GM23338 (cell line): ENCODE measurements around the gene SLITRK2. TPM values are rescaled to one million over a fixed set of nuclear protein-coding genes. Genes with fewer than 3 reads are reported as not detected.

Experiments
- ATAC-seq: fragments of 200-7000 bp; cut with Tn5 transposase; 3 replicates; pipeline ENCODE4 v1.9.1; 2020
- DNase-seq: peaks from one replicate; pipeline ENCODE4 v3.0.0-alpha.2; 2015; ENCODE audit warnings: low spot score
- H2AFZ ChIP-seq: fragments of 200-600 bp; sonication (generic); 2 replicates; pipeline ENCODE4 v1.8.0; 2016; ENCODE audit warnings: antibody characterized with exemption, mild to moderate bottlenecking, moderate library complexity
- H3F3A ChIP-seq: fragments of 200-600 bp; sonication (generic); replicated peaks from 2 replicates; pipeline ENCODE4 v1.8.0; 2017; ENCODE audit warnings: antibody characterized with exemption, mixed run types, low read depth
- H3K27ac ChIP-seq: fragments of 200-600 bp; sonication (generic); 2 replicates; pipeline ENCODE4 v1.6.1; 2016; ENCODE audit warnings: low read depth
- H3K27me3 ChIP-seq: fragments of 200-600 bp; sonication (generic); 2 replicates; pipeline ENCODE4 v1.8.0; 2016; ENCODE audit warnings: mild to moderate bottlenecking, mixed run types, moderate library complexity; ENCODE audit not compliant: insufficient read depth
- H3K36me3 ChIP-seq: fragments of 200-600 bp; sonication (generic); 2 replicates; pipeline ENCODE4 v1.8.0; 2016; ENCODE audit warnings: mild to moderate bottlenecking; ENCODE audit not compliant: insufficient read depth
- H3K4me1 ChIP-seq: fragments of 200-600 bp; sonication (generic); 2 replicates; pipeline ENCODE4 v1.8.0; 2016; ENCODE audit warnings: mild to moderate bottlenecking, moderate library complexity; ENCODE audit not compliant: insufficient read depth
- H3K4me2 ChIP-seq: fragments of 200-600 bp; sonication (generic); 2 replicates; pipeline ENCODE4 v1.7.1; 2017; ENCODE audit warnings: mixed run types
- H3K4me3 ChIP-seq: fragments of 200-600 bp; sonication (generic); 2 replicates; pipeline ENCODE4 v1.6.1; 2016; ENCODE audit warnings: mixed run types
- H3K79me2 ChIP-seq: fragments of 200-600 bp; sonication (generic); replicated peaks from 2 replicates; pipeline ENCODE4 v1.8.0; 2017; ENCODE audit warnings: mild to moderate bottlenecking; ENCODE audit not compliant: insufficient read depth
- H3K9me2 ChIP-seq: fragments of 200-600 bp; sonication (generic); 2 replicates; pipeline ENCODE4 v1.8.0; 2017; ENCODE audit not compliant: insufficient read depth
- H4K20me1 ChIP-seq: fragments of 200-600 bp; sonication (generic); replicated peaks from 2 replicates; pipeline ENCODE4 v1.8.0; 2017; ENCODE audit warnings: mild to moderate bottlenecking; ENCODE audit not compliant: insufficient read depth
- H3K27ac Mint-ChIP-seq: 2 replicates; pipeline ENCODE4 v1.8.0; 2020; ENCODE audit warnings: inconsistent platforms, mild to moderate bottlenecking, moderate library complexity, mixed read lengths
- H3K27me3 Mint-ChIP-seq: 3 replicates; pipeline ENCODE4 v1.8.0; 2022; ENCODE audit warnings: low read depth, mild to moderate bottlenecking, moderate library complexity, mixed read lengths, inconsistent platforms; ENCODE audit not compliant: insufficient read depth, poor library complexity
- H3K36me3 Mint-ChIP-seq: 3 replicates; pipeline ENCODE4 v1.8.0; 2021; ENCODE audit warnings: low read depth, mild to moderate bottlenecking, inconsistent platforms, moderate library complexity, mixed read lengths
- H3K4me1 Mint-ChIP-seq: 3 replicates; pipeline ENCODE4 v1.8.0; 2020; ENCODE audit warnings: mild to moderate bottlenecking, inconsistent platforms, mixed read lengths
- H3K4me3 Mint-ChIP-seq: 3 replicates; pipeline ENCODE4 v1.8.0; 2021; ENCODE audit warnings: moderate library complexity, mild to moderate bottlenecking, inconsistent platforms, mixed read lengths
- H3K9me3 Mint-ChIP-seq: 3 replicates; pipeline ENCODE4 v1.8.0; 2020; ENCODE audit warnings: moderate library complexity, mild to moderate bottlenecking, inconsistent platforms, mixed read lengths
- CREB1 ChIP-seq: fragments of 250-450 bp; sonication (Bioruptor Pico); IDR thresholded peaks from 2 replicates; pipeline ENCODE4 v1.5.0; 2020; ENCODE audit warnings: low read depth, mild to moderate bottlenecking, moderate library complexity
- EZH2 ChIP-seq: fragments of 200-600 bp; sonication (generic); IDR thresholded peaks from one replicate; pipeline ENCODE4 v1.8.0; 2017; ENCODE audit warnings: antibody characterized with exemption, mild to moderate bottlenecking, low read depth; ENCODE audit not compliant: unreplicated experiment
- EZH2phosphoT487 ChIP-seq: fragments of 200-600 bp; sonication (generic); IDR thresholded peaks from one replicate; pipeline ENCODE4 v1.8.1; 2018; ENCODE audit warnings: antibody characterized with exemption; ENCODE audit not compliant: unreplicated experiment
- JUNB ChIP-seq: IDR thresholded peaks from one replicate; pipeline ENCODE4 v1.6.1; 2016; ENCODE audit warnings: antibody characterized with exemption; ENCODE audit not compliant: unreplicated experiment
- POLR2AphosphoS5 ChIP-seq: IDR thresholded peaks from 2 replicates; pipeline ENCODE4 v1.6.1; 2016; ENCODE audit warnings: antibody characterized with exemption, low read depth
- REST ChIP-seq: IDR thresholded peaks from one replicate; pipeline ENCODE4 v1.6.1; 2018; ENCODE audit warnings: antibody characterized with exemption; ENCODE audit not compliant: unreplicated experiment
- STAT1 ChIP-seq: IDR thresholded peaks from one replicate; pipeline ENCODE4 v1.6.1; 2016; ENCODE audit warnings: antibody characterized with exemption; ENCODE audit not compliant: unreplicated experiment
- ZNF462 ChIP-seq: fragments of 250-450 bp; sonication (Bioruptor Pico); IDR thresholded peaks from 2 replicates; pipeline ENCODE4 v1.5.0; 2020; ENCODE audit warnings: mild to moderate bottlenecking, moderate library complexity
- polyA plus RNA-seq: library from polyadenylated mRNA; unstranded; fragments of >200 nt; fragmentation: Nextera tagmentation; extraction: Ambion mirVana; gene quantifications from 2 replicates; pipeline ENCODE4 v1.2.1, GENCODE V29; 2016
- total RNA-seq: library from RNA; depleted of rRNA; stranded (reverse); fragments of >200 nt; shearing (Covaris generic); gene quantifications from 2 replicates; pipeline ENCODE4 v1.2.3, GENCODE V29; 2014

The SLITRK2 gene
- total and polyA plus RNA-seq, 2 experiments from 2014 or later, result 0.10 to 0.24 TPM

- Mint-ChIP-seq H3K4me3 (peak overlapping the region; percentile 74), H3K27me3 (peaks cover 57% of the 10 kb centered on the region), H3K9me3 (peaks cover 11% of the 10 kb centered on the region), H3K27ac (no peak overlapping the region), H3K36me3 (peaks cover 3% of the 10 kb centered on the region; the same call in 1 of the 3 replicates), H3K4me1 (peaks cover 5% of the 10 kb centered on the region; the same call in 1 of the 3 replicates)
- Histone ChIP-seq H3K9me2 (no peaks in the 10 kb centered on the region), H3K79me2 (no peaks in the 10 kb centered on the region), H3K36me3 (no peaks in the 10 kb centered on the region), H2AFZ (no peak overlapping the region), H3K27ac (no peak overlapping the region), H3K4me2 (peak overlapping the region; percentile 79), H3K27me3 (peaks cover 75% of the 10 kb centered on the region), H3F3A (no peaks in the 10 kb centered on the region), H4K20me1 (no peaks in the 10 kb centered on the region), H3K4me3 (peak overlapping the region; percentile 59), H3K4me1 (peaks cover 4% of the 10 kb centered on the region; the same call in 1 of the 2 replicates)
- peak; percentile 8 for DNase-seq
- ATAC-seq, result no peak
- TF ChIP-seq STAT1, result no peak
- TF ChIP-seq JUNB, result no peak
- TF ChIP-seq EZH2, result peak; percentile 59
Observed at GRCh38 chrX:145821898-145822571, 4.4 kb downstream of the SLITRK2 start.

GRCh38 chrX:145823132-145823531, 5.5 kb downstream of the SLITRK2 start:
- no peak overlapping the region for H3K4me2 ChIP-seq
- H3K9me2 ChIP-seq, result no peaks in the 10 kb centered on the region
- no peaks in the 10 kb centered on the region for H3K36me3 ChIP-seq
- no peaks in the 10 kb centered on the region for H4K20me1 ChIP-seq
- H2AFZ ChIP-seq, result no peak overlapping the region
- TF ChIP-seq EZH2 (no peak), CREB1 (CRISPR knock-in tag) (no peak), ZNF462 (CRISPR knock-in tag) (no peak), EZH2phosphoT487 (no peak), STAT1 (no peak), POLR2AphosphoS5 (no peak), REST (no peak)
- peaks cover 65% of the 10 kb centered on the region for H3K27me3 ChIP-seq
- no peaks in the 10 kb centered on the region for H3K79me2 ChIP-seq
- no peaks in the 10 kb centered on the region for H3F3A ChIP-seq
- H3K27ac Mint-ChIP-seq, result no peak overlapping the region
- no peak overlapping the region for H3K4me3 Mint-ChIP-seq
- no peak overlapping the region for H3K4me3 ChIP-seq
- peaks cover 3% of the 10 kb centered on the region; the same call in 1 of the 3 replicates for H3K36me3 Mint-ChIP-seq
- H3K4me1 ChIP-seq, result peaks cover 4% of the 10 kb centered on the region; the same call in 1 of the 2 replicates
- H3K9me3 Mint-ChIP-seq, result peaks cover 11% of the 10 kb centered on the region
- DNase-seq (no peak), ATAC-seq (no peak)
- peaks cover 51% of the 10 kb centered on the region for H3K27me3 Mint-ChIP-seq
- H3K27ac ChIP-seq, result no peak overlapping the region
- H3K4me1 Mint-ChIP-seq, result peaks cover 5% of the 10 kb centered on the region; the same call in 1 of the 3 replicates
